Muscle of leg (tissue), 16 donors: Measurements from ENCODE around the gene KLHL30. TPM values are rescaled to one million over a fixed set of nuclear protein-coding genes. Genes with fewer than 3 reads are reported as not detected.

Experiments
- DNase-seq: peaks from one replicate; pipeline ENCODE4 v3.0.0; 2013
- H3K27ac ChIP-seq: one replicate; pipeline ENCODE4 v1.5.1; 2013; ENCODE audit warnings: mild to moderate bottlenecking, low read length, control low read depth
- H3K27me3 ChIP-seq: one replicate; pipeline ENCODE4 v1.6.1; 2013; ENCODE audit warnings: low read length; ENCODE audit not compliant: control insufficient read depth, insufficient read depth
- H3K36me3 ChIP-seq: one replicate; pipeline ENCODE4 v1.6.1; 2013; ENCODE audit warnings: low read length; ENCODE audit not compliant: control insufficient read depth, insufficient read depth
- H3K4me1 ChIP-seq: one replicate; pipeline ENCODE4 v1.6.1; 2013; ENCODE audit warnings: low read length; ENCODE audit not compliant: control insufficient read depth, insufficient read depth
- H3K4me3 ChIP-seq: one replicate; pipeline ENCODE4 v1.5.1; 2013; ENCODE audit warnings: low read length, control low read depth
- H3K9me3 ChIP-seq: replicated peaks from 2 replicates; pipeline ENCODE4 v1.6.1; 2013; ENCODE audit warnings: low read depth, low read length; ENCODE audit not compliant: control insufficient read depth
- WGBS: methylation state at CpG from one replicate; pipeline ENCODE4 v1.1.5; 2013; ENCODE audit warnings: missing lambda C conversion rate; ENCODE audit not compliant: insufficient coverage; 5-methylcytosine and 5-hydroxymethylcytosine counted together
- long read RNA-seq, 11 donors: transcript quantifications; one replicate each; lab custom pipeline, GENCODE V29; 2026
- polyA plus RNA-seq, 8 donors: library from polyadenylated mRNA; unstranded; fragments of 120-200 nt; gene quantifications; one replicate each; pipeline versions ENCODE4 v1.2.1 to v1.2.3, GENCODE V29; 2013; ENCODE audit warnings: inconsistent platforms in 1 of 8, low replicate concordance in 1 of 8; ENCODE audit not compliant: insufficient read length in 8 of 8, insufficient read depth in 1 of 8
- total RNA-seq: library from RNA; stranded (reverse); fragments of 120-200 nt; gene quantifications from one replicate; pipeline ENCODE4 v1.2.4, GENCODE V29; 2013

The KLHL30 gene, protein sequence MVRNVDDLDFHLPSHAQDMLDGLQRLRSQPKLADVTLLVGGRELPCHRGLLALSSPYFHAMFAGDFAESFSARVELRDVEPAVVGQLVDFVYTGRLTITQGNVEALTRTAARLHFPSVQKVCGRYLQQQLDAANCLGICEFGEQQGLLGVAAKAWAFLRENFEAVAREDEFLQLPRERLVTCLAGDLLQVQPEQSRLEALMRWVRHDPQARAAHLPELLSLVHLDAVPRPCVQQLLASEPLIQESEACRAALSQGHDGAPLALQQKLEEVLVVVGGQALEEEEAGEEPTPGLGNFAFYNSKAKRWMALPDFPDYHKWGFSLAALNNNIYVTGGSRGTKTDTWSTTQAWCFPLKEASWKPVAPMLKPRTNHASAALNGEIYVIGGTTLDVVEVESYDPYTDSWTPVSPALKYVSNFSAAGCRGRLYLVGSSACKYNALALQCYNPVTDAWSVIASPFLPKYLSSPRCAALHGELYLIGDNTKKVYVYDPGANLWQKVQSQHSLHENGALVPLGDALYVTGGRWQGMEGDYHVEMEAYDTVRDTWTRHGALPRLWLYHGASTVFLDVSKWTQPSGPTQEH
- 16.2 TPM for total RNA-seq
- 10 to 100 TPM in 7 of 8 donors, 1 to 10 TPM in 1; 9.9 to 18.4 (median 13.3) TPM for polyA plus RNA-seq
- long read RNA-seq, donor 1, partial matches to known transcripts = 0 of 1 reads
- long read RNA-seq, donor 1, other reads (novel, unspliced or antisense) = 0 of 1 reads
- long read RNA-seq, donor 2 = 0 reads
- long read RNA-seq, donor 3, partial matches to known transcripts = 0 of 2 reads
- long read RNA-seq, donor 3, other reads (novel, unspliced or antisense) = 0 of 2 reads
- long read RNA-seq, donor 4, partial matches to known transcripts = 0 of 1 reads
- long read RNA-seq, donor 4, other reads (novel, unspliced or antisense) = 0 of 1 reads
- long read RNA-seq, donor 5, partial matches to known transcripts = 0 of 1 reads
- long read RNA-seq, donor 5, other reads (novel, unspliced or antisense) = 0 of 1 reads
- long read RNA-seq, donor 6, partial matches to known transcripts = 0 of 3 reads
- long read RNA-seq, donor 6, other reads (novel, unspliced or antisense) = 0 of 3 reads
- long read RNA-seq, donor 7, partial matches to known transcripts = 0 of 2 reads
- long read RNA-seq, donor 7, other reads (novel, unspliced or antisense) = 0 of 2 reads
- long read RNA-seq, donor 8, partial matches to known transcripts = 0 of 1 reads
- long read RNA-seq, donor 8, other reads (novel, unspliced or antisense) = 0 of 1 reads
- long read RNA-seq, donor 9 = 0 reads
- long read RNA-seq, donor 10, partial matches to known transcripts = 0 of 1 reads
- long read RNA-seq, donor 10, other reads (novel, unspliced or antisense) = 0 of 1 reads
- long read RNA-seq, donor 11, partial matches to known transcripts = 0 of 1 reads
- long read RNA-seq, donor 11, other reads (novel, unspliced or antisense) = 0 of 1 reads

DNA sequence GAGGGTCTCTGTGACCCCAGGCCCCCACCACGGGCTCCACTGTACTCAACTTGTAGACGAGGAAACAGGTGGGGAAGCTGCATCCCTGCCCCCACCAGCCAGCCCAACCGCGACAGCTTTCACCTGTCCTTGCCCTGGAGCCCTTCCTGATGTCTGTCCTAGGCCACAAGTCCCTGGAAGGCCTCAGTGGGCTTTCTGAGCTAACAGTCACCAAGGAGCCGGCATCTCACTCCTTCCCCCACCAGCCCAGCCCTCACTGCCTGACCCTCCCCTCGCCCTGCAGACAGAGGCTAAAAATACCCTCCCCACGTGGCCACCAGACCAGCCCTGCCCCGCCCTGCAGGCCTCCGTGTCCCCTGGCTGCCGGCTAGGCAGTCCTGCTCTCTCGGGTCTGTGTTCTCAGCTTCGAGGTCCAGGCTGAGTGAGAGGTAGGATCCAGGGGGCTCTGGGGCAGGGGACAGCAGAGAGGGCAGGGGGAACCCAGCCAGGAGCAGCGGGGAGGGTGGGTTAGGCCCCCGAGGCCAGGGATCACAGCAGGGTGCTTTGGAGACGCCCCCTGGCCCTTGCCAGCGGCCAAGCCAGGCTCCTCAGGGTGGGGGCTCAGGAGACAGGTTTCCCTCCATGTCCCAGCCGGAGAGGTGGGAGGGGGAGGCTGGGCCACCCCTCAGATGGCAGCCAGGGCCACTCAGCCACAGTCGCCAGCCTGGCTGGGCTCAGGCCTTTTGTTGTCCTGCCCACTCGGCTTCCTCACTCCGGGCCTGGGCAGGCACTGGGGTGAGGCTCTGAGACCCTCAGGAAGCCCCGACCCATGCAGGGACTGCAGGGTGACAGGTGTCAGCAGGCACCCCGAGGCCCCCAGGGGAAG, at the start of gene KLHL30:
TSS of gene KLHL30 (plus strand) at position 338 of the 865 bp plus-strand sequence. CDS start 2,087 bp downstream, outside the sequence.
- Histone ChIP-seq H3K36me3 (peaks cover 18% of the 10 kb centered on the region), H3K4me3 (peak within 1 kb of the TSS; percentile 40), H3K9me3 (no peaks in the 10 kb centered on the region), H3K27ac (peak within 1 kb of the TSS; percentile 89), H3K27me3 (no peaks in the 10 kb centered on the region), H3K4me1 (peaks cover 84% of the 10 kb centered on the region)
- DNase-seq = peak; percentile 71
- 57% methylated on average over 18 of the region's 22 CpGs for WGBS

DNA sequence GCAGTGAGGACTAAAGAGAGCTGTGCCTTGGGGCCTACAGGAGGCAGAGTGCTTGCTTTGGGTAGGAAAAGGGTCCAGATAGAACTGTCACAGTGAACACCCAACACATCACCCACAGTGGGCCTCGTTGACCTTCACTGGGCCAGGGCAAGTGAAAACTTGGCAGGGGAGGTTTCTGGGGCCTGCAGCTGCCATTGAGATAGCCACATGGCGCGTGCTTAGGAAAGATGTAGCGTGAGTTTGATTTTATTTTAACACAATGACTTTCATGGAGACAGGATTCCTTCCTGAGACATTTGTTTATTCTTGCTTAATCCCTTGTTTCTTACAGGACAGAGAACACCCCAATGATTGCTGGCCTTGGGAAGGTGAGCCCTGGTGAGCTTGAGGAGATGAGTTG, 47.6 kb upstream of the KLHL30 start:
- Histone ChIP-seq H3K4me1 (no peaks in the 10 kb centered on the region), H3K36me3 (peaks cover 4% of the 10 kb centered on the region), H3K27ac (no peak overlapping the region), H3K9me3 (no peaks in the 10 kb centered on the region), H3K27me3 (no peaks in the 10 kb centered on the region), H3K4me3 (no peak overlapping the region)
- WGBS = no CpG with 5 or more reads among the region's 4 CpGs
- DNase-seq = no peak

DNA sequence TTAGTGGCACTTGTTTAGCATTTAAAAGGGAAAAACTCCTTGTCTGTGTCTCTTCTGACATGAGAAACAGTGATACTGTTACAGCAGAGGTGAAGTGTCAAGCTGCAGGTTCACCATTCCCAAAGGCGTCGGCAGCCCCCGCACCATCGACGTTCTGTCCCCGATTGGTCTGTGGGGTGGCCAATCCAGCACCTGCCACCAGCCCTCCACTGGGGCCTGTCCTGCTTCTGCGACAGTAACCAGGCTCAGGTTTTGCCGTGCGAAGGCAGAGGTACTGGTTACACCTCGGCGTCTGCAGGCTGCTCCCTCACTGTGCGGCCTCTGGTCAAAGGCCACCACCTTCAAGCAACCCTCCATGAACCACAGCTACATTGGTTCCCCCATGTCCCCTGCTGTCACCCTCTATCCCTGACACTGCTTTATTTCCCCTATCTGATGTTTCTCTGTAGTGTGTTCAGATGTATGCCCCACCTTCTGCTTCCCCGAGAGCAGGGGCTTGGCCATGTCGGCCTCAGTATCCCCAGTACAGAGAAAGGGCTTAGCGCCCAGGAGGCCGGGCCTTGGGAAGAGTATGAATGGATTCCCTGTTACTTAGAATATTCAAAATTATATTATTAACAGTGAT, 46.9 kb upstream of the KLHL30 start:
- Histone ChIP-seq H3K27ac (no peak overlapping the region), H3K36me3 (peaks cover 4% of the 10 kb centered on the region), H3K27me3 (no peaks in the 10 kb centered on the region), H3K4me3 (no peak overlapping the region), H3K9me3 (no peaks in the 10 kb centered on the region), H3K4me1 (no peaks in the 10 kb centered on the region)
- no peak for DNase-seq
- WGBS = 95% methylated on average over 9 of the region's 16 CpGs

DNA sequence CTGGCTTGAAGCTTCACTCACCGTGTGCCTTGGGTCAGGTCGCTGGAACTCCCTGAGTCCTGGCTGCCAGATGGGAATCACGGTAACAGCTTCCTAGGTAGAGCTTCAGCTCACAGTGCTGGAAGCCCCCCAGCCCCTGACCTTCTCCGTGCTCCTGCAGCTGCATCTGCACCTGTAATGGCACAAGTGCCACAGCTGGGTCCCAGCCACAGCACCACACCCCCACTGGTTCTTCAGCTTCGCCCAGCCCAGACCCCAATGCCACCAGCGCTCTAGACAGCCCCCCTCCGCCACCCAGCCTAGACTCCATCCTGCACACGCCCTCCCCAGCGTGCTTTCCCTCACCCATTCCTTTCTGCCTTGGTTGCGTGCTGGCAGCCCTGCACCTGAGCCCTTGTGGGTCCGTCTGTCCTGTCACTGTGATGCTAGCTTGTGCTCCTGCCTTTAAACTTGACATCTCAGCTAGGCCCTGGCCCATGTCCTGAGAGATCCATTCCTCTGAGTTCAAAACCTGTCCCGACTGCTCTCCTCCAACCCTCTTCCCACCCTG, 45.9 kb upstream of the KLHL30 start:
- 86% methylated on average over 12 of the region's 12 CpGs for WGBS
- no peak for DNase-seq
- no peak overlapping the region for H3K27ac ChIP-seq
- no peaks in the 10 kb centered on the region for H3K27me3 ChIP-seq
- no peaks in the 10 kb centered on the region for H3K9me3 ChIP-seq
- H3K36me3 ChIP-seq = peaks cover 4% of the 10 kb centered on the region
- no peaks in the 10 kb centered on the region for H3K4me1 ChIP-seq
- no peak overlapping the region for H3K4me3 ChIP-seq

DNA sequence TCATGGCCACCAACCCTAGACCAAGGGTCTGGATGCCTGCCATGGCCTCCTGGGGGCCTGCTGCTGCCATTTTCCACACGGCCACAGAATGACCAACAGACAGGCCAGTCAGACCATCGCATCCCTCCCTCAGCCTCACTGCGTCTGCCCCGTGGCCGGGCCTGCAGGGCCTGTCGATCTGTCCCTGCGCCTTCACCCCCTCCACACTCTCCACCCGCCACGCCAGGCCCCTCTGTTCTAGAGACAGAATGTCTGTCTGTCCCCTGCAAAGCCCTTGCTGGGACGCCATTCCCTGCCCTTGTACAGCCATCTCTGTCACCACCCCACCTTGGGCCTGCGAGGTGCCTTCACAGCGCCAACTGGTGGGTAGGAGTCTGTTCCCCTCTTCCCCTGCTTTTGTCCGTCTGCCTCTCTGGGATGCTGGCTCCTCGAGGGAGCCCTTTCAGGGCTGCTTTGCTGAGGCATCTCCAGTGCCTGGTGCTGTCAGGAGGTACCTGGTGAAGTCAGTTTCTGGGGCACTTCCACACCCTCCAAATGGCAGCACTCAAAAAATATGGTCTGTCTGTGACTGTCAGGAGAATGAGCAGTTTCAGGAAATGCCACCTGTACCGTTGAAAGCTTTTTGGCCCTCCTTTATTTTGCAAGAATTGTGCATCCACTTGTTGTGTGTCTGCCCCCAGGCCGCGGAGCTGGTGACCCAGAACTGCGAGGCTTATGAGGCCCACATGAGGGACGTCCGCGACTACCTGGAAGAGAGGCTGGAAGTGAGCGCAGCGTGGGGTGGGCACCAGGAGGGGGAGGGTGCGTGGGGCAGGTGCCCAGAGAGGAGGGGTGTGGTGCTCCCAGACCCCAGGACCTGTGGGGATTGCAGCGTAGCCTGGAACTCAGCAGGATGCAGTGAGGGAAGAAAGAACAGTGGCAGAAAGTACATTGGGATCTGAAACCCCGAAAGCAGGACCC, 45.0 kb upstream of the KLHL30 start:
- DNase-seq = no peak
- Histone ChIP-seq H3K4me3 (no peak overlapping the region), H3K9me3 (no peaks in the 10 kb centered on the region), H3K4me1 (no peaks in the 10 kb centered on the region), H3K27ac (no peak overlapping the region), H3K36me3 (peaks cover 4% of the 10 kb centered on the region), H3K27me3 (no peaks in the 10 kb centered on the region)
- 86% methylated on average over 19 of the region's 26 CpGs for WGBS

DNA sequence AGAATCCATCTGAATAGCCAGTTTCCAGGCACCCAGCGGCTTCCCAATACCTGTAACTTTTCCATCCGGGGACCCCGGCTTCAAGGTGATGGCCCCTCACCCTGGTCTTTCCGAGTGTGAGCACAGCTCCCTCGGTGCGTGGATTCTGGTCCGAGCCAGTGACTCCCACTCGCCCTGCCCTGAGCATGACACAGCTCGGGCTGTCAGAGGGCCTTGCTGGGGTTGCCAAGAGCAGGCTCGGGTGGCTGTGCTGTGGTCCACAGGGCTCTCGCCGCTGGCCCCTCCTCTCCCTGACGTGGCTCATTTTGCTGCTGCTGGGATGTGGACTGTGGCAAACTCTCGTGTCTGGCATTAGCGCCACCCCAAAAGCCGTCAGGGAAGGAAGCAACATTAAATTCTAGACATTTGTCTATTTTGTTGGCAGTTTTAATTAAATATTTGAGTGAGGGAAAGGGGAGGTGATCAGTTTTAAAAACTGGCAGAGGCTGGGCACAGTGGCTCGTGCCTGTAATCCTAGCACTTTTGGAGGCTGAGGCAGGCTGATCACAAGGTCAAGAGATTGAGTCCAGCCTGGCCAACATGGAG, 43.9 kb upstream of the KLHL30 start:
- no peak for DNase-seq
- H3K27ac ChIP-seq = no peak overlapping the region
- 84% methylated on average over 12 of the region's 17 CpGs for WGBS
- peaks cover 4% of the 10 kb centered on the region for H3K36me3 ChIP-seq
- peaks cover 4% of the 10 kb centered on the region for H3K4me1 ChIP-seq
- no peaks in the 10 kb centered on the region for H3K27me3 ChIP-seq
- no peaks in the 10 kb centered on the region for H3K9me3 ChIP-seq
- H3K4me3 ChIP-seq = no peak overlapping the region

DNA sequence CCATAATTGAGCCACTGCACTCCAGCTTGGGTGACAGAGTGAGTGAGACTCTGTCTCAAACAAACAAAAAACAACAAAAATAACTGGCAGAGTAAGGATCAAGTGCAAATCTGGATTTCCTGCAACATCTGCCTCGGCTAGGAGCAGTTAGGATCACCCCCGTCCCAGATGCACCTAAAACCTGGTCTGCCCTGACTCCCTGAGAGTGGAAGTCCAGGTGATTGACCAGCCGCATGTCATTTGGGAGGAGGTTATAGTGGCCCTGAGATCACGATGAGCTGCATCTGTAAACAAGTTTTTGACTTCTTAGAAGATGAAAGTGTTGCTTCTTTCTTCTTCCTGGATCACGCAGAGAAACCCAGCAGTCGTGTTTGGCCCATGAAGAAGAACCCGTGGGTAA, 43.3 kb upstream of the KLHL30 start:
- no peaks in the 10 kb centered on the region for H3K9me3 ChIP-seq
- DNase-seq = no peak
- H3K36me3 ChIP-seq = peaks cover 4% of the 10 kb centered on the region
- 92% methylated on average over 6 of the region's 7 CpGs for WGBS
- no peak overlapping the region for H3K4me3 ChIP-seq
- no peaks in the 10 kb centered on the region for H3K27me3 ChIP-seq
- H3K27ac ChIP-seq = no peak overlapping the region
- peaks cover 4% of the 10 kb centered on the region for H3K4me1 ChIP-seq
